GM12878 (cell line): ENCODE data around the gene LBH.

Experiments
- CTCF ChIP-seq, 3 experiments: IDR thresholded peaks in 2 of 3; conservative IDR thresholded peaks in 1 of 3; 2 replicates each; pipeline ENCODE4 v1.5.1; 2011; ENCODE audit warnings: low read depth in 3 of 3, low read length in 3 of 3, mild to moderate bottlenecking in 3 of 3, control low read depth in 2 of 3, moderate library complexity in 2 of 3, inconsistent platforms in 1 of 3, mixed read lengths in 1 of 3; ENCODE audit not compliant: control insufficient read depth in 2 of 3, insufficient read depth in 1 of 3; ENCODE audit errors: extremely low read depth in 1 of 3
- EP300 ChIP-seq, 2 experiments: fragments of 150-350 bp in 1 of 2; IDR thresholded peaks; 2 replicates each; pipeline ENCODE4 v1.6.1; 2011 to 2012; ENCODE audit warnings: low read depth in 2 of 2, low read length in 2 of 2, borderline replicate concordance in 1 of 2, improper control_type of control experiment in 1 of 2, inconsistent platforms in 1 of 2; ENCODE audit not compliant: control insufficient read depth in 1 of 2
- EZH2 ChIP-seq: IDR thresholded peaks from 2 replicates; pipeline ENCODE4 v1.6.1; 2012; ENCODE audit warnings: low read depth, mild to moderate bottlenecking, control low read depth, inconsistent platforms, low read length, borderline replicate concordance; ENCODE audit not compliant: control insufficient read depth
- MXI1 ChIP-seq: fragments of 150-350 bp; IDR thresholded peaks from 2 replicates; pipeline ENCODE4 v1.6.1; 2011; ENCODE audit warnings: low read depth, mild to moderate bottlenecking, inconsistent platforms, low read length, improper control_type of control experiment
- NFIC ChIP-seq: IDR thresholded peaks from 2 replicates; pipeline ENCODE4 v1.6.1; 2012; ENCODE audit warnings: low read depth, mild to moderate bottlenecking, inconsistent platforms, low read length, moderate library complexity
- NRF1 ChIP-seq: conservative IDR thresholded peaks from 2 replicates; pipeline ENCODE4 v1.6.1; 2011; ENCODE audit warnings: mild to moderate bottlenecking, low read depth, low read length, improper control_type of control experiment
- POLR2A ChIP-seq: IDR thresholded peaks from 2 replicates; pipeline ENCODE4 v1.6.1; 2011; ENCODE audit warnings: low read depth, mild to moderate bottlenecking, low read length
- ZBTB33 ChIP-seq: fragments of 450-650 bp; IDR thresholded peaks from 2 replicates; pipeline ENCODE4 v1.6.1; 2017; ENCODE audit warnings: mild to moderate bottlenecking

- TF ChIP-seq EP300 (IDR thresholded peaks at IDR 0.05; ENCODE audit: borderline replicate concordance in 1 of 2, control insufficient read depth in 1 of 2, low read depth in 2 of 2, low read length in 2 of 2) = no peak
- no peak for TF ChIP-seq NFIC
- TF ChIP-seq EZH2 = no peak
- no peak for TF ChIP-seq POLR2A
- no peak for TF ChIP-seq ZBTB33
- TF ChIP-seq CTCF (IDR thresholded peaks at IDR 0.05 in 2 of 3, conservative IDR thresholded peaks at IDR 0.05 in 1 of 3; ENCODE audit: control insufficient read depth in 2 of 3, extremely low read depth in 1 of 3, insufficient read depth in 1 of 3, low read depth in 3 of 3, low read length in 3 of 3) = no peak
- TF ChIP-seq MXI1 = no peak
- TF ChIP-seq NRF1 = no peak
Observed at GRCh38 chr2:30266705-30267104, 35.4 kb downstream of the LBH start.
